WTC11 (cell line): ENCODE data around the gene FERMT3. TPM values are rescaled to one million over a fixed set of nuclear protein-coding genes. Genes with fewer than 3 reads are reported as not detected.
A peak's percentile ranks its signal among the peaks of the same experiment; 100 is the strongest.

Experiments used
- ATAC-seq: fragments of 200-7000 bp; cut with Tn5 transposase; 2 replicates; pipeline ENCODE4 v1.10.0; 2021; ENCODE audit warnings: mild to moderate bottlenecking, moderate library complexity
- CTCF ChIA-PET: fragments of 300-600 bp; sonication (Branson Sonifier 250); formaldehyde crosslinking; loops from one replicate; lab custom pipeline; 2021; ENCODE audit warnings: antibody characterized with exemption; lab: Charles Lee
- POLR2A ChIA-PET: fragments of 350-600 bp; sonication (Branson Sonifier 250); formaldehyde crosslinking; loops from one replicate; lab custom pipeline; 2021; ENCODE audit warnings: antibody characterized with exemption; lab: Charles Lee
- DNase-seq: peaks from one replicate; pipeline ENCODE4 v3.0.0; 2021; ENCODE audit warnings: low spot score
- H3K27ac Mint-ChIP-seq: 2 replicates; pipeline ENCODE4 v1.8.0; 2021; ENCODE audit warnings: mixed read lengths
- H3K27me3 Mint-ChIP-seq: 2 replicates; pipeline ENCODE4 v1.8.0; 2021; ENCODE audit warnings: low read depth, mild to moderate bottlenecking, moderate library complexity, mixed read lengths
- H3K36me3 Mint-ChIP-seq: 2 replicates; pipeline ENCODE4 v1.8.0; 2021; ENCODE audit warnings: mixed read lengths
- H3K4me1 Mint-ChIP-seq: 2 replicates; pipeline ENCODE4 v1.8.0; 2022; ENCODE audit warnings: mixed read lengths
- H3K4me3 Mint-ChIP-seq: 2 replicates; pipeline ENCODE4 v1.8.0; 2021; ENCODE audit warnings: mild to moderate bottlenecking, moderate library complexity, mixed read lengths
- H3K9me3 Mint-ChIP-seq: 2 replicates; pipeline ENCODE4 v1.8.0; 2021; ENCODE audit warnings: mixed read lengths
- ARID4B ChIP-seq: sonication (generic); formaldehyde crosslinking; IDR thresholded peaks from 2 replicates; pipeline ENCODE4 v1.8.0; 2023; ENCODE audit warnings: missing genetic modification reagents, mild to moderate bottlenecking, borderline replicate concordance
- CBFB ChIP-seq: sonication (generic); formaldehyde crosslinking; IDR thresholded peaks from 2 replicates; pipeline ENCODE4 v1.8.1; 2022; ENCODE audit warnings: mild to moderate bottlenecking, low read depth, missing genetic modification reagents
- E2F4 ChIP-seq: sonication (generic); formaldehyde crosslinking; IDR thresholded peaks from 2 replicates; pipeline ENCODE4 v1.8.1; 2022; ENCODE audit warnings: low read depth, mild to moderate bottlenecking, moderate library complexity, missing genetic modification reagents, borderline replicate concordance
- ELF4 ChIP-seq: sonication (generic); formaldehyde crosslinking; IDR thresholded peaks from 2 replicates; pipeline ENCODE4 v1.8.1; 2022; ENCODE audit warnings: low read depth, mild to moderate bottlenecking, moderate library complexity, missing genetic modification reagents
- EMX1 ChIP-seq: fragments of 250-450 bp; sonication (Bioruptor Pico); IDR thresholded peaks from 2 replicates; pipeline ENCODE4 v1.8.0; 2021; ENCODE audit warnings: mild to moderate bottlenecking
- ETV6 ChIP-seq: sonication (generic); formaldehyde crosslinking; IDR thresholded peaks from 2 replicates; pipeline ENCODE4 v1.8.1; 2022; ENCODE audit warnings: mild to moderate bottlenecking, missing genetic modification reagents
- HMGXB4 ChIP-seq: sonication (generic); formaldehyde crosslinking; IDR thresholded peaks from 2 replicates; pipeline ENCODE4 v1.8.1; 2023; ENCODE audit warnings: mild to moderate bottlenecking, moderate library complexity, missing genetic modification reagents
- MXD4 ChIP-seq: fragments of 250-450 bp; sonication (Bioruptor Pico); IDR thresholded peaks from 2 replicates; pipeline ENCODE4 v1.8.0; 2021; ENCODE audit warnings: mild to moderate bottlenecking, moderate library complexity, borderline replicate concordance
- NFE2L1 ChIP-seq: sonication (generic); formaldehyde crosslinking; IDR thresholded peaks from 2 replicates; pipeline ENCODE4 v1.8.1; 2023; ENCODE audit warnings: missing genetic modification reagents
- NFYB ChIP-seq: sonication (generic); formaldehyde crosslinking; conservative IDR thresholded peaks from 2 replicates; pipeline ENCODE4 v1.8.0; 2022; ENCODE audit warnings: low read depth, missing genetic modification reagents
- NR2C2 ChIP-seq: sonication (generic); formaldehyde crosslinking; IDR thresholded peaks from 2 replicates; pipeline ENCODE4 v1.8.0; 2022; ENCODE audit warnings: mild to moderate bottlenecking, missing genetic modification reagents
- NR3C1 ChIP-seq: sonication (generic); formaldehyde crosslinking; conservative IDR thresholded peaks from 2 replicates; pipeline ENCODE4 v1.8.1; 2023; ENCODE audit warnings: low read depth, mild to moderate bottlenecking, missing genetic modification reagents
- PRRX2 ChIP-seq: fragments of 250-450 bp; sonication (Bioruptor Pico); IDR thresholded peaks from 2 replicates; pipeline ENCODE4 v1.8.0; 2021; ENCODE audit warnings: mild to moderate bottlenecking
- RELA ChIP-seq: sonication (generic); formaldehyde crosslinking; IDR thresholded peaks from 2 replicates; pipeline ENCODE4 v1.8.1; 2022; ENCODE audit warnings: missing genetic modification reagents, mild to moderate bottlenecking, borderline replicate concordance
- SMAD4 ChIP-seq: sonication (generic); formaldehyde crosslinking; IDR thresholded peaks from 2 replicates; pipeline ENCODE4 v1.8.0; 2022; ENCODE audit warnings: mild to moderate bottlenecking, missing genetic modification reagents
- ZBTB43 ChIP-seq: sonication (generic); formaldehyde crosslinking; IDR thresholded peaks from 2 replicates; pipeline ENCODE4 v1.8.1; 2023; ENCODE audit warnings: mild to moderate bottlenecking, missing genetic modification reagents
- ZNF121 ChIP-seq: sonication (generic); formaldehyde crosslinking; IDR thresholded peaks from 2 replicates; pipeline ENCODE4 v1.8.0; 2023; ENCODE audit warnings: missing genetic modification reagents
- ZNF281 ChIP-seq: sonication (generic); formaldehyde crosslinking; IDR thresholded peaks from 2 replicates; pipeline ENCODE4 v1.8.0; 2023; ENCODE audit warnings: mild to moderate bottlenecking, missing genetic modification reagents
- ZNF396 ChIP-seq: fragments of 250-450 bp; sonication (Bioruptor Pico); IDR thresholded peaks from 2 replicates; pipeline ENCODE4 v1.8.0; 2021; ENCODE audit warnings: mild to moderate bottlenecking, moderate library complexity, borderline replicate concordance
- total RNA-seq: library from RNA; stranded (reverse); gene quantifications from 3 replicates; pipeline ENCODE4 v1.2.3, GENCODE V29; 2021

The FERMT3 gene
- total RNA-seq, 1 experiment from 2014 or later, result 3.8 TPM

- TF ChIP-seq ARID4B (peak; percentile 90; the same call in 1 of the 2 replicates), NR3C1 (CRISPR knock-in tag) (no peak), HMGXB4 (CRISPR knock-in tag) (peak; percentile 96), ZNF396 (CRISPR knock-in tag) (no peak), ELF4 (CRISPR knock-in tag) (peak; percentile 78; the same call in 1 of the 2 replicates), NR2C2 (CRISPR knock-in tag) (peak; percentile 57; the same call in 1 of the 2 replicates), PRRX2 (CRISPR knock-in tag) (0 out of 2 replicates have a peak, but pooled peaks have one; percentile 85), NFYB (CRISPR knock-in tag) (no peak), EMX1 (no peak), CBFB (CRISPR knock-in tag) (no peak), RELA (peak; percentile 92; the same call in 1 of the 2 replicates), E2F4 (0 out of 2 replicates have a peak, but pooled peaks have one; percentile 55), SMAD4 (no peak), MXD4 (no peak)
Observed at GRCh38 chr11:64185175-64185692, 21.3 kb upstream of the FERMT3 start (continued).

GRCh38 chr11:64185693-64186491 lies 20.6 kb upstream of the FERMT3 start, which contains the start of gene STIP1:
STIP1 (plus strand) TSS chr11:64186171; CDS start chr11:64186262, 91 bp downstream.
- Mint-ChIP-seq H3K27me3 (no peaks in the 10 kb centered on the region), H3K9me3 (no peaks in the 10 kb centered on the region), H3K4me3 (peak within 1 kb of the TSS; percentile 93), H3K27ac (peak within 1 kb of the TSS; percentile 96), H3K36me3 (peaks cover 14% of the 10 kb centered on the region), H3K4me1 (peaks cover 38% of the 10 kb centered on the region)
- CTCF ChIA-PET, result interaction anchor here (0.6 to 3.1 kb wide), 31 partner anchors 9 to 347 kb away, joined by 3 to 23 read pairs (median 4); partner anchors contain the start of genes ESRRA, FERMT3, MACROD1 and MARK2
- POLR2A ChIA-PET, result interaction anchor here (0.6 to 2.3 kb wide), 15 partner anchors 11 to 268 kb away, joined by 3 to 11 read pairs (median 4); partner anchors contain the start of genes DNAJC4, FKBP2, MACROD1 and PRDX5
- ATAC-seq (peak; percentile 92), DNase-seq (peak; percentile 99)
- TF ChIP-seq NFE2L1 (CRISPR knock-in tag) (0 out of 2 replicates have a peak, but pooled peaks have one; percentile 23), SMAD4 (no peak), ZNF281 (CRISPR knock-in tag) (peak; percentile 48; the same call in 1 of the 2 replicates), ZBTB43 (CRISPR knock-in tag) (no peak), ETV6 (CRISPR knock-in tag) (peak; percentile 84), ZNF121 (CRISPR knock-in tag) (no peak), ARID4B (peak; percentile 43; the same call in 1 of the 2 replicates)
